GM18517 (cell line): ENCODE measurements around the gene FAM163A.
"Not testable (repeated sequence)": the region's sequence is repeated elsewhere in the genome, so short reads cannot be mapped to it uniquely, and the experiment has no call there.

Experiments used
- ATAC-seq: cut with Tn5 transposase; IDR thresholded peaks from one replicate; pipeline ENCODE4 v1.9.1; 2021; ENCODE audit warnings: mild to moderate bottlenecking, moderate library complexity; ENCODE audit not compliant: unreplicated experiment

FAM163A gene

DNA sequence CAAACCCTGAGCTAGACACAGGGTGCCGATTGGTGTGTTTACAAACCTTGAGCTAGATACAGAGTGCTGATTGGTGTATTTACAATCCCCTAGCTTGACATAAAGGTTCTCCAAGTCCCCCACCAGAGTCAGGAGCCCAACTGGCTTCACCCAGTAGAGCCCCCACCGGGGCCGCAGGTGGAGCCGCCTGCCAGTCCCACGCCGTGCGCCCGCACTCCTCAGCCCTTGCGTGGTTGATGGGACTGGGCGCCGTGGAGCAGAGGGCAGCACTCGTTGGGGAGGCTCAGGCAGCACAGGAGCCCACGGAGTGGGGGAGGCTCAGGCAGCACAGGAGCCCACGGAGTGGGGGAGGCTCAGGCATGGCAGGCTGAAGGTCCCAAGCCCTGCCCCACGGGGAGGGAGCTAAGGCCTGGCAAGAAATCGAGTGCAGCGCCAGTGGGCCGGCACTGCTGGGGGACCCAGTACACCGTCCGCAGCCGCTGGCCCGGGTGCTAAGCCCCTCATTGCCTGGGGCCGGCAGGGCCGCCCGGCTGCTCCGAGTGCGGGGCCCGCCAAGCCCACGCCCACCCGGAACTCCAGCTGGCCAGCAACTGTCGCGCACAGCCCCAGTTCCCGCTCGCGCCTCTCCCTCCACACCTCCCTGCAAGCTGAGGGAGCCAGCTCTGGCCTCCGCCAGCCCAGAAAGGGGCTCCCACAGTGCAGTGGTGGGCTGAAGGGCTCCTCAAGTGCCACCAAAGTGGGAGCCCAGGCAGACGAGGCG lies 93.8 kb downstream of the FAM163A start:
- ATAC-seq, result not testable (repeated sequence)

DNA sequence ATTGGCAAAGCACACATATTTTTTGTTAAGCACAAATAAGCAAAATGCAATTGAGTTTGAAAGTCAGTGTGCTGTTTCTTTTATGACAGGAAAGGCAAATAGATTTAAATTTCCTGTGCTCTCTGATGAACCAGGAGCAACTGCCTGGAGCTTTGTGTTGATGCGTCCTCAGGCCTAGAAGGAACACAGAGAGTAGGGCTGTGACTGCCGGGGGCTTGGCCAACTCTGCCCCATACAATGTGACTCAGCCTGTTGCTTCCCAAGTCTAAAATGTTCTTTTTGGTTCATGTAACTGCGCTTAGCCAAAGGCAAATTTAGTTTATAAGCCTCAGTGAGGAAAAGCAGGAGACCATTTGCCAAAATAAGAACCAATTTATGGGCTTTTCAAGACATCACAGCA lies 97.0 kb downstream of the FAM163A start:
- ATAC-seq, result no peak

DNA sequence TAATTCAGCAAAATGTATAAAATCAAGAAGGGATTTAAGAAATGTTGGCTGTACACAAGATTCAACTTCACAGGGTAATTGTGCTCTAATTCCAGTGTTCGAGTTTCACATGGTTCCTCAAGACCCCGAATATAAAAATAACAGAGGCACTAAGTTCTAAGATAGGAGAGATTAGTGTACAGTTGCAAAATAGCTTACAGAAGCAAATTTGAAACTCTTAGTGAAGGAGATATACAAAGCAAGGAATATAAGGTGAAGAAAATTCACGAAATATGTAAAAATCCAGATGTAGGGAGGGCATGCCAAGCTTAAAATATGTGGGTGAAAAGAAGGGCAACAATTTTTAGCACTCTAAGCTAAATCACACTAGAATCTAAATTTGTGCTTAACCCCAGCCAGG lies 105.1 kb downstream of the FAM163A start:
- ATAC-seq, result no peak

DNA sequence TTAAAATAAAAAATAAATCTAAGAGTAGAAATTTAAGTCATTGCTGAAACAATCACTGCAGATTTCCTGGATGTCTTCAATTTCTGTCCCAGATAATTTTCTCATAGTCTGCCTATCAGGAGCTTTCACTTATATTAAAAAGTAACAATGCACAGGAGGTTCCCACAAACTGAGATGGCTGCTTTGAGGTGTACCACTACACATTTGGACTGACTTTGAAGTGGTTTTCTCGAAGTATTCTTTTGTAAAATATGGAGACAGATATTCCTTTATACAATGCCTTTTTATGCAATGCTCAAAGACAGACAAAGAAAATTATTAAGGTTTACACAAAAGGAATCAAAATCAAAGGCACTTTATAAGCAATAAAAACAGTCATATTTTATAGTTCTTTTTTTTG lies 110.0 kb downstream of the FAM163A start:
- no peak for ATAC-seq

DNA sequence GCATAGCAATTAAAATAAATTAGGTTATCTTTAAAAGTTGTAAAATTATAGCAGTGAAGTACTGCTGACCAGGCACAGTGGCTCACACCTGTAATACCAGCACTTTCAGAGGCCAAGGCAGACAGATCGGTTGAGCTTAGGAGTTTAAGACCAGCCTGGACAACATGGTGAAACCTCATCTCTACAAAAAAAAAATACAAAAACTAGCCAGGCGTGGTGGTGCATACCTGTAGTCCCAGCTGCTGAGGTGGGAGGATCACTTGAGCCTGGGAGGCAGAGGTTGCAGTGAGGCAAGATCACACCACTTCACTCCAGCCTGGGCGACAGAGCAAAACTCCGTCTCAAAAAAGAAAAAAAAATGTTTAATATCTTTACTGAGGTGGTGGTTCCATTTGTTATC lies 112.7 kb downstream of the FAM163A start:
- not testable (repeated sequence) for ATAC-seq

DNA sequence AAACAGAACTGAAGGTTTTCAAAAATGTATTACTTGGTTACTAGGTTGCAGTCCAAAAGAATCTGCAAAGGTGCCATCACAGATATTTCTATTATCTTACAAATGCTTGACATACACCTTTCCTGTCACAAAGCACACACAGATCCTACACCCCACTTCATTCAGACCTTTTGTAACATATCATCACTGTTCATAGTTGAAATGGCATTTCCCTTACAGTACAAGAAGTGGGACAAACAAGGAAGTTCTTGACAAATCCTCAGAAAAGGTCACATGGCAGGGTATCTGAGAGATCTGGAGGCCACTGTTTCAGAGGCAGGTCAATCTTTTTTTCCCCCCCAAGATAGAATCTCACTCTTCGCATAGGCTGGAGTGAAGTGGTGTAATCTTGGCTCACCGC lies 113.2 kb downstream of the FAM163A start:
- ATAC-seq, result no peak

DNA sequence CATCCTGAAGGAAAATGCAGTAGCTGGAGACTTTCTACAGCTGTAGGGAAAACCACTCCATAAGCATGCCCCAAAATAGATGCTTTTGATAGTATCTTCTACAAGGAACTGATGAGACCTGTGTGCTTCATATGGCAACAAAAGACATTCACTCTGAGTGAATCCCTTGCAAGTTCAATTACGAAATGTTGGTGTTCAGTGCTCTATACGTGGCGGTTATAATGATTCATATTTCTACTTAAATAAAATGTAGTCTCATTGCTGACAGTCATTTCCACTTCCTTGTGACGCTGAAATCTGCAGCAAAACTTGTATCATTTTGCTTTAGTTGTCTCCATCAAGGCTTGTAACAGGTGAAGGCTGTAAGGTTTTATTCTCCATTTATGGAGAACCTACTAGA lies 113.9 kb downstream of the FAM163A start:
- no peak for ATAC-seq

DNA sequence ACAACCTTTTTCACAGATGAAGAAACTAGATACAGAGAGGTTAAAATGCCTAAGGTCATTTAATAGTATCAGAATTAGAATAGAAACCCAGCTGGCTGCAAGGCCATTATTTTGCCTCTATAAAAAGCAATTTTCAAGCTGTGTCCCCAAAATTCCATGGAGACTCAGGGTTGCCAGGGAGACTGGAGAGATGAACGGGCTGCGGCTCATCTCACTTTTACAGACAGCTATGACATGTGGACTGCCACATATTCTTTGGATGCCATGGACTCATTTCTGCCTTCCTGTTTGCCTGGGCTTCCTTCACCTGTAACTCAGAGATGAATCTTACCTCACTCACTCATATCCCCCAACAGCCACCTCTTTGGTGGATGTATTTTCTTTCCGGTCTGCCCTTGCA lies 117.6 kb downstream of the FAM163A start:
- no peak for ATAC-seq

DNA sequence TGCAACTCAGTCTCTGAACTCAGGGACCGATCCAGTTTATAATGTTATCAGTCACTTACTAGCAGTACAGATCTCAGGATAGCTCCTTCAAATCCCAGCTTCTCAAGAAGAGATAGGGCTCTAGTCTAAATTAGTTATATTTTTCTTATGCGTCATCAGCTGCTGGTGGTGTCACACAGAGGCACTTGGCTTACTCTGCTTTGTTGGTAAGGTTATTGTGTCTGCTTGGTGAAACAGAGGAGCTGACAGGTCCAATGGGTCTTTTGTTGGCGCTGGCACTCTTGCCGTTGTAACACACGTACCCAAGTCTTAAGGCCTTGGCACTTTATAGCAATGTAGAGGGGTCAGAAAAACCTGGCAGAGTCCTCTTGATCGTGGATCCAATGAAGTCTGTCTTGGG lies 122.3 kb downstream of the FAM163A start:
- no peak for ATAC-seq
